ENCODE results near the gene RRP1B.
"Not testable (repeated sequence)": the region's sequence is repeated elsewhere in the genome, so short reads cannot be mapped to it uniquely, and the experiment has no call there.

Gene RRP1B, protein sequence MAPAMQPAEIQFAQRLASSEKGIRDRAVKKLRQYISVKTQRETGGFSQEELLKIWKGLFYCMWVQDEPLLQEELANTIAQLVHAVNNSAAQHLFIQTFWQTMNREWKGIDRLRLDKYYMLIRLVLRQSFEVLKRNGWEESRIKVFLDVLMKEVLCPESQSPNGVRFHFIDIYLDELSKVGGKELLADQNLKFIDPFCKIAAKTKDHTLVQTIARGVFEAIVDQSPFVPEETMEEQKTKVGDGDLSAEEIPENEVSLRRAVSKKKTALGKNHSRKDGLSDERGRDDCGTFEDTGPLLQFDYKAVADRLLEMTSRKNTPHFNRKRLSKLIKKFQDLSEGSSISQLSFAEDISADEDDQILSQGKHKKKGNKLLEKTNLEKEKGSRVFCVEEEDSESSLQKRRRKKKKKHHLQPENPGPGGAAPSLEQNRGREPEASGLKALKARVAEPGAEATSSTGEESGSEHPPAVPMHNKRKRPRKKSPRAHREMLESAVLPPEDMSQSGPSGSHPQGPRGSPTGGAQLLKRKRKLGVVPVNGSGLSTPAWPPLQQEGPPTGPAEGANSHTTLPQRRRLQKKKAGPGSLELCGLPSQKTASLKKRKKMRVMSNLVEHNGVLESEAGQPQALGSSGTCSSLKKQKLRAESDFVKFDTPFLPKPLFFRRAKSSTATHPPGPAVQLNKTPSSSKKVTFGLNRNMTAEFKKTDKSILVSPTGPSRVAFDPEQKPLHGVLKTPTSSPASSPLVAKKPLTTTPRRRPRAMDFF

DNA sequence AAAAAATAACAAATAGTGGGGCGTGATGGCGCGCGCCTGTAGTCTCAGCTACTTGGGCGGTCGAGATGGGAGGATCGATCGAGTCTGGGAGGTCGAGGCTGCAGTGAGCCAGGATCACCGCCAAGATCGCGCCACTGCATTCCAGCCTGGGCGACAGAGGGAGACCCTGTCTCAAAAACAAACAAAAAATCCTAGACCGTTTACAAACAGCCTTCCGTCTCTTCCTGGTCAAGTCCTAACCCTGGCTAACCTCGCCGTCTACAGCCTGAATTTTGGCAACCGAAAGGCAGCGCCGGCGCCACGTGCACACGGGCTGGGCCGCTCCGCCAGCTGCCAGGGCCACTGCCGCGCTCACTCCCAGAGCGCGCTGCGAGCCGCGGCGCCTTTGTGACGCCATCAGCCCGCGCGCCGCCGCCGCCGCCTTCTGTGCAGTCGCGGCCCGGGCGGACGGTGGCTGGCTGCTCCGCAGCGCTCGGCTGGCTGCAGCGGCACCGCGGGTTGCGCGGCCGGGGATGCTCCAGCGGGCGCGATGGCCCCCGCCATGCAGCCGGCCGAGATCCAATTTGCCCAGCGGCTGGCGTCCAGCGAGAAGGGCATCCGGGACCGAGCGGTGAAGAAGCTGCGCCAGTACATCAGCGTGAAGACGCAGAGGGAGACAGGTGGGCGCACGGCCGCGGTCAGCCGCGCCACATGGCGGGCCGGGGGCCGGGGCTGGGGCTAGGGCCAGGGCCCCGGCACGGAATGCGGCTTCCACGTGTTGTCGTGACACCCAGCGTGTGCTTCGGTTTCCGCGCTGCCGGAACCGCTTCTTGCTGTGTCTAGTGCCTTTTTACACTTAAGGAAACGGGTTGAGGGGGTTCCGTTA lies at the start of gene RRP1B, which contains the start of gene HSF2BP:
Gene RRP1B (plus strand): TSS at position 425 of the 865 bp plus-strand sequence. CDS start 105 bp downstream, at position 530.
Gene HSF2BP (minus strand): TSS at position 353 of the 865 bp plus-strand sequence. CDS start 1,392 bp downstream, outside the sequence.
- DNase-seq, result peak; percentile 79

DNA sequence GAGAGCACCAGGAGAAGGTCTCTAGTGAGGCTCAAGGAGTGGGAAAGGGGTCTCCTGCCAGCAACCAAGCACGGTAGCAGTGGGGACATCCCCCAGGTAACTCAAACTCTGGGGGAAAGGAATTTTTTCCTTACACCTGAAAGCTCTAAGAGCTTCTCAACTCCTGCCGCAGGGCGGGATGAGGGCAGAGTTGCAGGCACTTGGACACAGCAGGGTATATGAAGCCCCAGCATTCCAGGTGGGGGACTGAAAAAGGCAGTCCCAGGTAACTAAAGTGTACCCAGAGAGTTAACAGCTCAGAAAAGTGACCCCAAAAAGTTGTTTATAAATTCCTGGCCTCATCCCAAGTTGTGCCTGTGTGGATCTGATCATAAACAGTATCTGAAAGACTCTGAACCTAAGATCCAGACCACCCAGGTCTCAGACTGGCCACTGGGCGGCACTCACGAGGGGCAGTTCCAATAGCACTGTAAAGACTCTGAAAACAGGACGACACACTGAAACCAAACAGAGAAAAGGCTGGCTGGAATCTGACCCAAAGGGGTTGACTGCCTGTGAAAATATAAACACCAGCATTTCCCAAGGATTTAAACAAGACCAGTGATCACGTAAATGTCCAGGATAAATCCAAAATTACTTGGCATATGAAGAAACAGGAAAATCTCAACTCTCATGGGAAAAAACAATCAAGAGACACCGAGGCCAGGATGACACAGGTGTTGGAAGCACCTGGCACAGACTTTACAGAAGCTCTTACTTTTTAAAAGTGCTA lies 47.6 kb upstream of the RRP1B start:
- peak in 1 of 2 donors; percentile 29 for DNase-seq

DNA sequence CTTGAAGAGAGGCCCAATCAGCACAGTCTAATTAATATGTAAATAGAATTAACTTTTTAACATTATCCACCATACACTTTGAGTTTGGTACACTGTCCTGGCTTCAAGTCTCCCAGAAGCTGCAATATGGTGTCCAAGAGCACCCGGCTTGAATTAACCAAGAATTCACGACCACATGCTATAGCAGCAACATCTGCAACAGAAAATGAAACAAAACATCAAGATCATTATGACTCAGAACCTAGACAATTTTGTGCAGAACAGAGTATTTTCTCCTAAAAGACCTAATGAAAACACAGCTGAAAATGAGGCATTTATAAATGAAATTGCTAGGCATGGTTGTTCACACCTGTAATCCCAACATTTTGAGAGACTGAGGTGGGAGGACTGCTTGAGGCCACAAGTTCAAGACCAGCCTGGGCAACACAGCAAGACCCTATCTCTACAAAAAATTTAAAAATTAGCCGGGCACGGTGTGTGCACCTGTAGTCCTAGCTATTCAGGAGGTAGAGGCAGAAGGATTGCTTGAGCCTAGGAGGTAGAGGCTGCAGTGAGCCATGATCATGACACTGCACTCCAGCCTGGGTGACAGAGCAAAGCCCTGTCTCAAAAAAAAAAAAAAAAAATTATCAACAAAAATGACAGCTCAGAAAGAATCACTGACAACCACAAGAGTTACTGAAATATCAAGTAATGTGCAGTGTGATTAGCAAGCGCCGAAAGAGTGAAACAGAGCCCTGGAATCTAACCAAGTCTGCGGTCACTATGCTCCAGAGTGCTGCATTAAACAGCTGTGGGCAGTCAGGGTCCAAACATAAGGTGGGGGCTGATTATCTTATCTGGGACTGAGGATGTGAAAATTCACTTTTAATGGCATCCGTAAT lies 45.4 kb upstream of the RRP1B start:
- DNase-seq, result no peak

DNA sequence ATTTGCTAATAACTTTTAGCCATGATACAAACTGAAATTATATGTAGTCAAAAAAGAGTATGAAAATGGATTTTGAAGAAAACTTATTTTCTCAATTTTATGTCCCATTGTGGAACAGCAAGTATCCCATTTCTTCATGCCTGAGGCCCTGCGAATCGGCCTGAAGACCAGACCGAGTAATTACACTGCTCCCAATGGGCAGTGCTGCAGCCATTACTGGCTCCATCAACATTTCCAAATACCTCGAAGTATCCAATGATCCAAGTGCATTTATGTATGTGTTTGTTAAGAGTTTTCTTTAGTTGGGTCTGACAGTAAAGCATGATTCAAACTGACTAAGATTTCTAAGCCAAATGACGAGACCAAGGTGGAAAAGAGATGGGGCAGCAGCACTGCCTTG lies 44.5 kb upstream of the RRP1B start:
- DNase-seq, result no peak

DNA sequence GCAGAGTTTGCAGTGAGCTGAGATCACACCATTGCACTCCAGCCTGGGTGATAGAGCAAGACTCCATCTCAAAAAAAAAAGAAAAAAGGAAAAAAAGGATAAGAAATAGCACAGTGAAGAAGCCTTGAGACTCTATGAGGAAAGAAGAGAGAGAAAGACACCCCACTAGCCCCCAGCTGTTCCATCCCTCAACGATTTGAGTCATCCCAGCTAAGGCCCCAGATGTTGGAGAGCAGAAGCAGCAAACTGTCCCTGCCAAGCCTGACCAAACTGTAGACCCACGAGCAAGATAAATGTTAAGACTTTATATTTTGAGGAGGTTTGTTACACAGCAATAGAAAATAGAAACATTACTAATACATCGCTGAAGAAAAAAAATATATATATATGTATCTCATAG lies 42.5 kb upstream of the RRP1B start:
- not testable (repeated sequence) for DNase-seq

DNA sequence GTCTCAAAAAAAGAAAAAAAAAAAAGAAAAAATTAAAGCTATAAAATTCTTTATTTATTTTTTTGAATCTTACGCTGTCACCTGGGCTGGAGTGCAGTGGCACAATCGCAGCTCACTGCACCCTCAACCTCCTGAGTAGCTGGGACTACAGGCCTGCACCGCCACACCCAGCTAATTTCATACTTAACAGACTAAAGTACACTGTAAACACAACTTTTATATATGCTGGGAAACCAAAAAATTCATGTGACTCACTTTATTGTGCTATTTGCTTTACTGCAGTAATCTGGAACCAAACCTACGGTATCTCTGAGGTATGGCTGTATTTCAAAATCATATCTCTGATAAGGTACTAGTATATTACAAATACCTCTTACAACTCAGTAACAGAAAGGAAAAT lies 40.4 kb upstream of the RRP1B start:
- DNase-seq, result no peak

DNA sequence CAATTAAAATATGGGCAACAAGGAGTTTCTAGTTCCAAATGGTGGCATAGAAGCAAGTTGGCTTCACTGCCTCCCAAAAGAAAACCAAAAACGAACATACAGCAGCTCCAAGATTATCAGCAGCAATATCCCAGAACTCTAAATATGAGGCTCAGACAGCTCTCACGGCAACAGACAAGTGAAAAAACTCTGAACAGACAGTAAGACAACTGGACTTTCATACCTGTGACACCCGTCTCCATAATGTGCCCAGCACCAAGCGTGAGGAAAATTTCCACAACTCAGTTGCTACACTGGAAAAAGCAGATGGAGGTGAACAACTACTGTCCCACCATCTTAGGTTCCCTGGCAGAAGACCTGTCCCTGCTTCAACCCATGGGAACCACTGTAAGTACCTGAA lies 40.0 kb upstream of the RRP1B start:
- no peak for DNase-seq

DNA sequence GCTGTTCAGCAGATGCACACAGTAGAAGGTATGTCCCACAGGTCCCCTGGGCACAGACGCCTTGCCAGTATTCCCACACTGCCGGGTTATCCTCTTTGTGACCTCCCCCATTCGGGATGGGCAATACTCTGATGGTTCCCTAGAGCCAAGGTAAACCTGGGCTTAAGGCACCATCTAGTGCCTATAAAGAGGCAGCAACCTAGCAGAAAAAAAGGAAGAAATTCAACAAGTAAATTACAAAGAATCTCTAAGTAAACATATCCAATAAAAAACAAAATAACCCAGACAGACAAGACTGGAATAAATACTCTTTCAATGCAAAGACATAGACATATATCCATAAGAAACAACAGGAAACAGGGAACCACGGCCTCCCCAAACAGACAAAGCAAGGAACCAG lies 39.5 kb upstream of the RRP1B start:
- no peak for DNase-seq

DNA sequence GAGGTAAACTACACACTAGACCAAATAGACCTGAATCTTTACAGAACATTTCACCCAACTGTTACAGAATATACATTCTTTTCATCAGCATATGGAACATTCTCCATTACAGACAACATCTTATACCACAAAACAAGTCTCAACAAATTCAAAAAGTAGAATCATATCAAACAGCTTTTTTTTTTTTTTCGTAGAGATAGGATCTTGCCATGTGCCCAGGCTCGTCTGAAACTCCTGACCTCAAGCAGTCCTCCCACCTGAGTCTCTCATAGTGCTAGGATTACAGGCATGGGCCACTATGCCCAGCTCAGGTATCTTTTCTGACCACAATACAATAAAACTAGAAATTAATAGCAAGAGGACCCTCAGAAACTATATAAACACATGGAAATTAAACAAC lies 36.6 kb upstream of the RRP1B start:
- DNase-seq, result no peak

DNA sequence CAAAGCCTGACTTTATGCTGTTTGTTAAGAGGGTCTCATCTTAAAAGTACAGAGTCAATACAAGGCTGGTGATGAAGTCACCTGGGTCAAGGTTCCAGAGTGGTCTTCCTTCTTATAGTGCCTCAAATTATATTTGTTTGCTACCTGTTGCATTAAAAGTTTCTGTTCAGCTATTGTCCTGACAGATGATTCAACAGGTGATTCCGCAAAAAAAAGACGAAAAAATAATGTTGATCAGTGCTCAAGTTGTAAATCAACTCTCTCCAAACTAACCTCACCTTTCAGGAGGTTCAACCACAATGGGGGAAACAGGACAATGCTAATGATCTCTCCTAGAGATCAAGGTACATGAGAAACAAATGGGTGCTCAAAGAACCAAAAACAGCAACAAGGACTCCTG lies 35.8 kb upstream of the RRP1B start:
- DNase-seq, result no peak

DNA sequence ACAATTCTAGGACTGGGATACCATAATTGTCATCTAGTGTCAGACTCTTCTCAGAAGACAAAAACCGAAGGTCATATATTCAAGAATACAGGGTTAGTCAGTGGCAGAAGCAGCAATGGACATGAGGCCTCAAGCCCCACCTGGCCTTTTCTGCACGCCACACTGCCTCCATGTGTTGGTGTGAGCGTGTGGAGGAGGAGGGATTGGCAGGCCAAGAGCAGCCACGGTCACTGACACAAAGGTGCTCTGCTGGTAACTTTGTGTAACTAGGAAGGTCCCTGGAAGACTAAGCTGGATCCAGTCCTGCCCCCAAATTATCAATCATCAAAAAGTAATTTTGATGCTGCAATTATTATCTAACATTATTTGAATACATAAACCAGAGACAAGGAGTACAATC lies 35.0 kb upstream of the RRP1B start:
- DNase-seq, result no peak

DNA sequence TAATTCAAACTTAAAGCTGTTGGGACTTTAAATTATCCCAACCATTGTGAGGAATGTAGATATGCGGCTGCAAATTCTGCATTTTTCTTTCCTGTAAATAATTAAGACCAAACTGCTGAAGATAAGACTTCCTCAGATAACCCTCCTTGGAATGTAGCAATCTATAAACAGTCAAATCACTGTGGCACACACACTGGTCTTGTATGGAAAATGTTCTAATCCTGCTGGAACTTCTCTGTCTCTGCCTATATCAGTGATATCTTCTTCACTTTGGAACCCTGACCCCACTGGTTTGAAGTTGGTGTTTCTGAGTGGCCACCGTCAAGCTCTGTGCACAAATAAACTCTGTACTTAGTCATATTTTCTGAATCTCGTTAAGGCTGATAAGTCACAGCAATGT lies 33.0 kb upstream of the RRP1B start:
- no peak for DNase-seq

DNA sequence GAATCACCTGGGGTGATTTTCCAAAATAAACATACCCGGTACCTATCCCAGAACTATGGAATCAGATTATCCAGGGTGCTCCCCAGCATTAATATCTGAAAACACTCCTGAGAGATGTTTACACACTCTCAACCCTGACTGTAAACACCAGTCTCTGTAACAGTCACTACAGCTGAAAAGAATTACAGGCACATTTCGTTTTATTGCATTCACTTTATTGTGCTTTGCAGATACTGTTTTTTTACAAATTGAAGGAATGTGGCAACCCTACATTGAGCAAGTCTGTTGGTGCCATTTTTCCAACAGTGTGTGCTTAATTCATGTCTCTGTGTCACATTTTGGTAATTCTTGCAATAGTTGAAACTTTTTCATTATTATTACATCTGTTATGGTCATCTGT lies 31.8 kb upstream of the RRP1B start:
- no peak for DNase-seq

DNA sequence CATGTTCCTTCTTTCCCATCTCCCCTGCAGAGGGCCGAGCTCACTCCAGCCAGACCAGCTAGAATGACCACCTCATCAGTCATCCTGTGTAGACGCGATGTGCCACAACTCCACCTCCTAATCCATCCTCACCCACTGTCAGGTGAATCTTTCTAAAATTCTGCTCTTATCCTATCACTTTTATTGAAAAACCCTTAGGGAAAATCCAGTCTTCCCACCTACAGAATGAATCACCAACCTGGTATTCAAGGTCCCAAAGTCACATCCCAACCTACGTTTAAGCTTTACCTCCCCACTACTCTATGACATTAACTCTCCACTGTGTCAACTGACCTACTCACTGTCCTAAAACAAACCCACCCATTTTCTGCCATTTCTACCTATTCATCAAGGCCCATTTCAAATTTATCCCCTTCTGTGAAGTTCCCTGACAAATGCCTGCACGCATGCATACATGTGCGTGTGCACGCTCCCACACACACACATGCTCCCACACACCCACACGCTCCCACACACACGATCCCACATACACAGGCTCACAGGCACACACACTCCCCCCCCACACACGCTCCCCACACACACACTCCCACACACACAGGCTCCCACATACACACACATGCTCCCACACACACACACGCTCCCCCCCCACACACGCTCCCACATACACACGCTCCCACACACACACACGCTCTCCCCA lies 27.8 kb upstream of the RRP1B start:
- DNase-seq, result no peak

DNA sequence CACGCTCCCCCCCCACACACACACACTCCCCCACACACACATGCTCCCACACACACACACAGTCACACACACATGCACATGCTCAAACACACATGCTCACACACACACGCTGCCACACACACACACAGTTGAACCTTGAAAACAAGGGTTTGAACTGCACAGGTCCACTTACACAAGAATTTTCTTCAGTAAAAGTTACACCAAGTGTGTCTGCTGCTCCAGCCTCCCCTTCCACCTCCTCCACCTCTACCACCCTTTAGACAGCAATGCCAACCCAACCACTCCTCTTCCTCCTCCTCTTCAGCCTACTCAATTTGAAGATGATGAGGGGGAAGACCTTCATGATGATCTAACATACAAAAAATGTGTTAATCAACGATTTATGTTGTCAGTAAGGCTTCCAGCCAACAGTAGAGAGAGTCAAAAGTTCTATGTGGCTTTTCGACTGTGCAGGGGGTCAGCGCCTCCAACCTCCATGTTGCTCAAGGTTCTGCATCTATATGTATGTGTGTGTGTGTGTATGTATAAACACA lies 26.9 kb upstream of the RRP1B start:
- DNase-seq, result no peak

DNA sequence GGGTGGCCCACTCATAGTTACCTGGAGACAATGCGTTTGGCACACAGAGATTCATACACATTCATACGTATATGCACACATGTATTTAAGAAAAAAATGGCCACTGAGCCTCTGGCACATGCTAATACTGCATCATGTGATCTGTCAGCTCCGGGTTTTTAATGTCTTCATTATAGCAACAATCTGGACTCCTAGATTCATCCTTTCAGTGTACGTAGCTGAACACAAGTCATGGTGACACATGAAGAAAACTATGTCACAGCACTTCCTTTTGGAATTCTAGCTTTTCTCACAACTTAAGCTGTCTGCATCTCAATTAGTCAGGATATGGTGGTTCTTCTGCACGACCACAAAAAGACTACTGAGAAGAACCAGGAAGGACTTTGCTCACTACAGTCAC lies 24.7 kb upstream of the RRP1B start:
- no peak for DNase-seq

DNA sequence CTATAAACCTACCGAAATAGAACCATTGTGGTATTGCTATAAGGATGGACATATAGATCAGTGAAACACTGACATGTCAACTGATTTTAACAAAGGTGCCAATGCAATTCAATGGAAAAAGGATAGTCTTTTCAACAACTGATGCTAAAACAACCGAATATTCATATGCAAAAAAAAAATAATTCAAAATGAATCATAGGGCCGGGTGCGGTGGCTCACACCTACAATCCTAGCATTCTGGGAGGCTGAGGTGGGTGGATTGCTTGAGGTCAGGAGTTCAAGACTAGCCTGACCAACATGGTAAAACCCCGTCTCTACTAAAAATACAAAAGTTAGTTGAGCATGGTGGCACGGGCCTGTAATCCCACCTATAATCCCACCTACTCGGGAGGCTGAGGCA lies 23.9 kb upstream of the RRP1B start:
- no peak for DNase-seq

DNA sequence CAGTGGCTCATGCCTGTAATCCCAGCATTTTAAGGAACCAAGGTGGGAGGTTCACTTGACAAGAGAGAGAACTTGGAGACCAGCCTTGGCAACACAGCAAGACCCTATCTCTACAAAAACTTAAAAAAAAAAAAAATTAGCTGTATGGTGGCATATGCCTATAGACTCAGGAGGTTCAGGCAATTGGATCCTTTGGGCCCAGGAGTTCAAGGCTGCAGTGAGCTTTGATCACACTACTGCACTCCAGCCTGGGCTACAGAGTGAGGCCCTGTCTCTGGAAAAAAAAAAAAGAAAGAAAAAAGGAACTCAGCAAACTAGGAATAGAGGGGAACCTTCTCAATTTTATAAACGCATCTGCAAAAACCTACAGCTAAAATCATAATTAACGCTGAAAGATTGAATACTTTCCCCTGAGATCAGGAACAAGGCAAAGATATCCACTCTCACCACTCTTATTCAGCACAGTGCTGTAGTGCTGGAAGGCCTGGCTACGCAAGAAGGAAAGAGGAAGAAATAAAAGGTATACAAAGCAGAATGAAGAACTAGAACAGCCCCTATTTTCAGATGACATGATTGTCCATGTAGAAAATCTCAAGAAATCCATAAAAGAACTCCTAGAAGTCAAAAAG lies 21.7 kb upstream of the RRP1B start:
- DNase-seq, result no peak

DNA sequence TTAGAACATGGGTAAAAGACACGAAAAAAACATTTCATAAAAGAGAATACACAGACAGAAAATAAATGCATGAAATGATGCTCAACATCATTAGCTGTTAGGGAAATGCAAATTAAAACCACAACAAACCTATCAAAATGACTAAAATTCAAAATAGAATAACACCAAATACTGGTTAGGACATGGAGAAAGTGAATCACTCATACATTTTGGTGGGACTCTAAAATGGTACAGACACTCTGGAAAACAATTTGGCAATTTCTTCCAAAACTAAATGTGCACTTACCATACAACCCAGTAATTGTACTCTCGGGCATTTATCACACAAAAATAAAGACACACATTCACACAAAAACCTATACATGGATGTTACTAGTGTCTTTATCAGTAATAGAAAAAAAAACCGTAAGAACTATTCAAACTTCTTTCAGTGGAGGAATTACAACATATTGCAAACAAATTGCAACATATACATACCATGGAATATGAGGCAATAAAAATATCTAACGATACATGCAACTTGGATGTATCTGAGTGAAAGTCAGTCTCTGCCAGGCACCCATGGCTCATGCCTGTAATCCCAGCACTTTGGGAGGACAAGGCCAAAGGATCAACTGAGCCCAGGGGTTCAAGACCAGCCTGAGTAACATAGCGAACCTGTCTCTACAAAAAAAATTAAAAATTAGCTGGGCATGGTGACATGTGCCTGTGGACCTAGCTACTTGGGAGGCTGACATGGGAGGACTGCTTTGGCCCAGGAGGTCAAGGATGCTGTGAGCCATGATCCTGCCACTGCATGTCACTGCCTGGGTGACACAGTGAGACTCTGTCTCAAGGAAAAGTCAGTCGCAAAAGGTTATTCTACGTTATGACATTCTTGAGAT lies 19.6 kb upstream of the RRP1B start:
- DNase-seq, result no peak
